Measurements from ENCODE around the gene KIT. TPM values are rescaled to one million over a fixed set of nuclear protein-coding genes. Genes with fewer than 3 reads are reported as not detected.

KIT gene
- total and polyA plus RNA-seq, 2 donors (not counting 3 experiments of a cell fraction or from before 2014, with no cell fraction given) = 19.8 to 39.7 TPM

DNA sequence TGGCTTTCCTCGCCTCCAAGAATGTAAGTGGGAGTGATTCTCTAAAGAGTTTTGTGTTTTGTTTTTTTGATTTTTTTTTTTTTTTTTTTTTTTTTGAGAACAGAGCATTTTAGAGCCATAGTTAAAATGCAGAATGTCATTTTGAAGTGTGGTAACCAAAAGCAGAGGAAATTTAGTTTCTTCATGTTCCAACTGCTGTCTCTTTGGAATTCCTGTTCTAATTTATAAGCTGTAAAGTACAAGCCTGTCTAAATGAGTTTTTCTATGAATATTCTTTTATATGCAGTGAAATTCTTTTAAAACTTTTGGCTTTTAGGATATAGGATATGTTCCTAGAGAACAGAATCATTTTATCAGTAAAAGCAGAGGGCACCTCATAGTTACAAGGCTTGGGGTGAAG lies 74.2 kb downstream of the KIT start:
- Histone ChIP-seq H2AFZ (ENCODE audit: low read depth, low read length) (no peak overlapping the region), H3K27ac (ENCODE audit: insufficient read depth, low read depth, low read length) (no peak overlapping the region), H3K27me3 (ENCODE audit: control insufficient read depth in 2 of 2, insufficient read depth in 2 of 2, low read length in 2 of 2) (no peaks in the 10 kb centered on the region), H3K79me2 (ENCODE audit: control insufficient read depth, insufficient read depth, low read length) (no peaks in the 10 kb centered on the region), H3K4me2 (ENCODE audit: insufficient read depth, low read length) (no peak overlapping the region), H3K9me3 (replicated peaks; ENCODE audit: control insufficient read depth, insufficient read depth, low read length) (no peaks in the 10 kb centered on the region), H3K36me3 (ENCODE audit: control insufficient read depth in 2 of 2, extremely low read depth in 1 of 2, insufficient read depth in 2 of 2, low read length in 2 of 2) (no peaks in the 10 kb centered on the region), H3K9me1 (replicated peaks; ENCODE audit: control insufficient read depth, extremely low read depth, insufficient read depth, low read length) (no peaks in the 10 kb centered on the region), H3K4me1 (ENCODE audit: control insufficient read depth, extremely low read depth, insufficient read depth, low read length) (peaks cover 18% of the 10 kb centered on the region), H3K9ac (replicated peaks; ENCODE audit: extremely low read depth, insufficient read depth, low read length) (no peak overlapping the region), H4K20me1 (replicated peaks; ENCODE audit: control insufficient read depth, extremely low read depth, insufficient read depth, low read length) (no peaks in the 10 kb centered on the region), H3K4me3 (replicated peaks in 1 of 3; ENCODE audit: insufficient read depth in 1 of 3, low read depth in 1 of 3, low read length in 3 of 3) (no peak overlapping the region)
- ChIA-PET CTCF (no interaction called here), POLR2A (no interaction called here)
- dilution Hi-C loops (cut with MboI; ENCODE audit: extremely low pct_ligation_motif_present, low sequenced_read_pairs) (no loop called here), intact Hi-C loops (cut with micrococcal nuclease) (no loop called here)
- DNase-seq (ENCODE audit: low read depth, low spot score) (no peak), FAIRE-seq (no peak)
- no TSS peak for BruUV-seq (replicated peaks)
- TF ChIP-seq FOS (IDR thresholded peaks at IDR 0.05; ENCODE audit: borderline replicate concordance, insufficient read depth, low read length) (no peak), JUN (IDR thresholded peaks at IDR 0.05; ENCODE audit: borderline replicate concordance, insufficient read depth, insufficient read length, low read depth) (no peak), POLR2AphosphoS5 (IDR thresholded peaks at IDR 0.05; ENCODE audit: insufficient read depth, low read depth, low read length) (no peak), MAX (IDR thresholded peaks at IDR 0.05; ENCODE audit: insufficient read depth, insufficient read length) (no peak), GATA2 (IDR thresholded peaks at IDR 0.05; ENCODE audit: insufficient read depth, insufficient read length, low read depth, low read length) (no peak), POLR2A (IDR thresholded peaks at IDR 0.05; ENCODE audit: low read depth, low read length) (no peak), MYC (IDR thresholded peaks at IDR 0.05; ENCODE audit: low read depth, low read length) (no peak), EZH2 (IDR thresholded peaks at IDR 0.05; ENCODE audit: borderline replicate concordance, low read depth, low read length, severe bottlenecking) (no peak)
- TF ChIP-seq, protein P1, sequence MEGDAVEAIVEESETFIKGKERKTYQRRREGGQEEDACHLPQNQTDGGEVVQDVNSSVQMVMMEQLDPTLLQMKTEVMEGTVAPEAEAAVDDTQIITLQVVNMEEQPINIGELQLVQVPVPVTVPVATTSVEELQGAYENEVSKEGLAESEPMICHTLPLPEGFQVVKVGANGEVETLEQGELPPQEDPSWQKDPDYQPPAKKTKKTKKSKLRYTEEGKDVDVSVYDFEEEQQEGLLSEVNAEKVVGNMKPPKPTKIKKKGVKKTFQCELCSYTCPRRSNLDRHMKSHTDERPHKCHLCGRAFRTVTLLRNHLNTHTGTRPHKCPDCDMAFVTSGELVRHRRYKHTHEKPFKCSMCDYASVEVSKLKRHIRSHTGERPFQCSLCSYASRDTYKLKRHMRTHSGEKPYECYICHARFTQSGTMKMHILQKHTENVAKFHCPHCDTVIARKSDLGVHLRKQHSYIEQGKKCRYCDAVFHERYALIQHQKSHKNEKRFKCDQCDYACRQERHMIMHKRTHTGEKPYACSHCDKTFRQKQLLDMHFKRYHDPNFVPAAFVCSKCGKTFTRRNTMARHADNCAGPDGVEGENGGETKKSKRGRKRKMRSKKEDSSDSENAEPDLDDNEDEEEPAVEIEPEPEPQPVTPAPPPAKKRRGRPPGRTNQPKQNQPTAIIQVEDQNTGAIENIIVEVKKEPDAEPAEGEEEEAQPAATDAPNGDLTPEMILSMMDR (IDR thresholded peaks at IDR 0.05; ENCODE audit: extremely low read depth in 1 of 2, insufficient read depth in 1 of 2, low read depth in 1 of 2, low read length in 2 of 2) = no peak
